Effector CD8-positive, alpha-beta T cell (primary cell): Measurements from ENCODE around the gene IST1.
A peak's percentile ranks its signal among the peaks of the same experiment; 100 is the strongest.
"Not testable (repeated sequence)": the region's sequence is repeated elsewhere in the genome, so short reads cannot be mapped to it uniquely, and the experiment has no call there.

Source experiments
- DNase-seq: peaks from one replicate; lab custom pipeline; 2025; lab: John Stamatoyannopoulos, UW

Gene IST1

GRCh38 chr16:71882505-71883167 is 12.7 kb upstream of the IST1 start:
- peak; percentile 57 for DNase-seq

GRCh38 chr16:71883168-71883848 is 12.0 kb upstream of the IST1 start:
- peak; percentile 23 for DNase-seq

GRCh38 chr16:71883849-71884638 is 11.3 kb upstream of the IST1 start, which contains the start of gene ZNF821:
Gene ZNF821 (minus strand): TSS chr16:71884182. CDS start chr16:71879946, 4,236 bp downstream.
- DNase-seq: peak; percentile 74

GRCh38 chr16:71885261-71885650 is 10.1 kb upstream of the IST1 start:
- no peak for DNase-seq

- DNase-seq: no peak
Observed at GRCh38 chr16:71889147-71889546, 6.2 kb upstream of the IST1 start.

- no peak for DNase-seq
Observed at GRCh38 chr16:71893888-71894228, 1.5 kb upstream of the IST1 start.

- no peak for DNase-seq
Observed at GRCh38 chr16:71894229-71894920, 956 bp upstream of the IST1 start.

- DNase-seq: no peak
Observed at GRCh38 chr16:71895679-71896365, 491 bp downstream of the IST1 start.

- no peak for DNase-seq
Observed at GRCh38 chr16:71896764-71897368, 1.5 kb downstream of the IST1 start.

- no peak for DNase-seq
Observed at GRCh38 chr16:71899171-71899570, 3.8 kb downstream of the IST1 start.

GRCh38 chr16:71902656-71903365 is 7.5 kb downstream of the IST1 start:
- DNase-seq: no peak

- no peak for DNase-seq
Observed at GRCh38 chr16:71903608-71904007, 8.3 kb downstream of the IST1 start.

- DNase-seq: no peak
Observed at GRCh38 chr16:71904239-71904638, 8.9 kb downstream of the IST1 start.

GRCh38 chr16:71905765-71906164 is 10.4 kb downstream of the IST1 start:
- DNase-seq: not testable (repeated sequence)

- DNase-seq: no peak
Observed at GRCh38 chr16:71911121-71911520, 15.8 kb downstream of the IST1 start.

GRCh38 chr16:71912534-71913275 is 17.4 kb downstream of the IST1 start:
- no peak for DNase-seq

GRCh38 chr16:71914802-71915201 is 19.5 kb downstream of the IST1 start:
- no peak for DNase-seq

GRCh38 chr16:71915350-71915749 is 20.0 kb downstream of the IST1 start:
- no peak for DNase-seq

- no peak for DNase-seq
Observed at GRCh38 chr16:71916397-71916920, 21.1 kb downstream of the IST1 start.

- no peak for DNase-seq
Observed at GRCh38 chr16:71917900-71918299, 22.6 kb downstream of the IST1 start.
